CD4-positive, alpha-beta T cell treated with Interleukin-12 subunit alpha and Interleukin-12 subunit beta, for 1 hour (primary cell): ENCODE measurements around the gene GPRC5B.

Source experiments
- DNase-seq: peaks from one replicate; pipeline ENCODE4 v3.0.0-alpha.2; 2020

Gene GPRC5B

GRCh38 chr16:19809121-19809635, 75.5 kb downstream of the GPRC5B start:
- no peak for DNase-seq

- no peak for DNase-seq
Measured at GRCh38 chr16:19808061-19808641, 76.5 kb downstream of the GPRC5B start.
